ENCODE results near the gene CKMT2.

The CKMT2 gene

DNA sequence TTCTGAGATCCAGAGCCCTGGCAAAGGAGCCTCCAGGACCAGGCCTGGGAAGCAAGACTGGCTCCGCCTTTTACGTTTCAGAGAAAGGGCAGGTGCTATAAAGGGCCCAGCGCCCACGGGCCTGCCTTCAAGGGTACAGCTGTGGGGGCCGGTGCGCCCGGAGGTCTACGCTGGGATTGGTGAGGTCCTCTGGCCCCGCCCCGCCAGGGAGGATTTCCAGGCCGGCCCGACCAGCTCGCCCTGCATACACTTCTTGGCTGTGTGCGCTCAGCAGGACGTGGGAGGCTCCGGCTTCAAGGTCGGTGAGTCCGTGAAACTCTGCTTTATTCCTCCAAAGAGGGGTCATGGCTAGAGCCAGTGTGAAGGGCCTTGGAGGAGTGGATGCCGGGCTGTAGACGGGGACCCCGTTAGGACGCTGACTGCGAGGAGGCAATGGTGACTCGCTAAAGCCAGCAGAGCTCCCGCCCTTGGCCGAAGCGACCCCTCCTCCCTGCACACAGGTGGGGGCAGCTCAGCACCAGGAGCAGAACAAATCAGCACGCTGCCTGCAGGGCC lies at the start of gene CKMT2:
CKMT2 (plus strand) TSS at position 243 of the 555 bp plus-strand sequence. CDS start 17,811 bp downstream, outside the sequence.
- no peak for TF ChIP-seq ZFX (IDR thresholded peaks at IDR 0.05; ENCODE audit: borderline replicate concordance)
- TF ChIP-seq, protein P1, sequence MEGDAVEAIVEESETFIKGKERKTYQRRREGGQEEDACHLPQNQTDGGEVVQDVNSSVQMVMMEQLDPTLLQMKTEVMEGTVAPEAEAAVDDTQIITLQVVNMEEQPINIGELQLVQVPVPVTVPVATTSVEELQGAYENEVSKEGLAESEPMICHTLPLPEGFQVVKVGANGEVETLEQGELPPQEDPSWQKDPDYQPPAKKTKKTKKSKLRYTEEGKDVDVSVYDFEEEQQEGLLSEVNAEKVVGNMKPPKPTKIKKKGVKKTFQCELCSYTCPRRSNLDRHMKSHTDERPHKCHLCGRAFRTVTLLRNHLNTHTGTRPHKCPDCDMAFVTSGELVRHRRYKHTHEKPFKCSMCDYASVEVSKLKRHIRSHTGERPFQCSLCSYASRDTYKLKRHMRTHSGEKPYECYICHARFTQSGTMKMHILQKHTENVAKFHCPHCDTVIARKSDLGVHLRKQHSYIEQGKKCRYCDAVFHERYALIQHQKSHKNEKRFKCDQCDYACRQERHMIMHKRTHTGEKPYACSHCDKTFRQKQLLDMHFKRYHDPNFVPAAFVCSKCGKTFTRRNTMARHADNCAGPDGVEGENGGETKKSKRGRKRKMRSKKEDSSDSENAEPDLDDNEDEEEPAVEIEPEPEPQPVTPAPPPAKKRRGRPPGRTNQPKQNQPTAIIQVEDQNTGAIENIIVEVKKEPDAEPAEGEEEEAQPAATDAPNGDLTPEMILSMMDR (IDR thresholded peaks at IDR 0.05): no peak
- H3K27ac ChIP-seq: no peak within 1 kb of the TSS

DNA sequence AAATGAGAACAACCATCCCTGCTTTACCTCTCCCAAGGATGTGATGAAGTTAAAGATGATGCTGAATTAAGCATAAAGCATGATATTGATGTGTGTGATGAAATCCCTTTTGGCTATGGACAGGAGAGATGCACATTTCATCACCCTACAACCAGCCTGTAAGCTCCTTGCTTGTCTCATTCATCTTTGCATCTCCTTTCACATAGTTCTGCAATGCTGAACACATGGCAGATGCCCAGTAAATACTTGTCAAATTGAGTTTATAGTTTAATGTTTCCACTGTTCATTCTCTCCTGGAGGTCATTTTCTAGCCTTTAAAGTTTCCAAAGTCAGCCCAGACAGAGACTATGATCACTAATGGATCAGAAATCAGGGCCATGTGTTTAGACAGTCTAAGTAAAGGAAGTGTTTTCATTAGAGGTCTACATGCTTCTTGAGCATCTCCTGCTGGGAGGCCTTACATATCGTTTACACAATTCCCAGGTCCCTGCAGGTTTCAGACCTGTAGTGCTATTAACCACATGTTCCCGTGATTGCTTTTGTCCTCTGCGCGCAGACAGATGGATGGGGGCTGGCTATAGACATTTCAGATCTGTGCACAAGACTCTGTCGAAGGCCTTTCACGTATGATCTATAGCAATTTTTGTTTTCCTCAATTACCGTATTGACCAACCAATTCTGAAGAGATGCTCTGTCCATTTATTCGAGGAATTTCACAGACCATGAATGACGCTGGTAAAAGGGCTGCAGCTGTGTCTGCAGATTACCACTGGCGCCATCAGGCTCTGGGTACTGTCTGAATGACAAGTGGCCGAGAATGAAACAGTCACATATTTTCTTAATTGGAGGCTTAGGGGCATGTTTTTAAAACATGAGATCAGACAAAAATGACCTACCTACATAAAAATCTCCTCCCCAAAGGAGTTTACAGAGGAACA lies 49.0 kb upstream of the CKMT2 start:
- no peak overlapping the region for H3K27ac ChIP-seq

DNA sequence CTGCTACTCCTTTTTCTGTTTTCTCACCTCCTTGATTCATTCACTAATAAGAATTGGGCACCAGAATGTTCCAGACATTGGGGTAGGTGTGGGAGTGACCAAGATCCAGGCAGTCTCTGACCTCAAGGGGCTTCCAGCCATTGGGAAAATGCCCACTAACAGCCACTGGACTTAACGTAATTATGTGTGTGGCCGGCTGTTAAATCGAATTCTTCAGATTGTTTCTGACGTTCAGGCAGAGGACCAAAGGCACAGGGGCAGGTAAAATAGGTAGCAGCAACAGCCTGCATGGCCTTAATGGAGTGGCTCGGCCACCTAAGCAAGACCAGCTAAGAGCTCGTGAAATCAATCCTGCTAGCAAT lies 48.4 kb upstream of the CKMT2 start:
- no peak overlapping the region for H3K27ac ChIP-seq
- TF ChIP-seq, protein P1 (IDR thresholded peaks at IDR 0.05): no peak
- no peak for TF ChIP-seq ZFX (IDR thresholded peaks at IDR 0.05; ENCODE audit: borderline replicate concordance)

More for the DNA sequence above, 49.0 kb upstream of the CKMT2 start:
- TF ChIP-seq, protein P1 (IDR thresholded peaks at IDR 0.05): no peak
- no peak for TF ChIP-seq ZFX (IDR thresholded peaks at IDR 0.05; ENCODE audit: borderline replicate concordance)

DNA sequence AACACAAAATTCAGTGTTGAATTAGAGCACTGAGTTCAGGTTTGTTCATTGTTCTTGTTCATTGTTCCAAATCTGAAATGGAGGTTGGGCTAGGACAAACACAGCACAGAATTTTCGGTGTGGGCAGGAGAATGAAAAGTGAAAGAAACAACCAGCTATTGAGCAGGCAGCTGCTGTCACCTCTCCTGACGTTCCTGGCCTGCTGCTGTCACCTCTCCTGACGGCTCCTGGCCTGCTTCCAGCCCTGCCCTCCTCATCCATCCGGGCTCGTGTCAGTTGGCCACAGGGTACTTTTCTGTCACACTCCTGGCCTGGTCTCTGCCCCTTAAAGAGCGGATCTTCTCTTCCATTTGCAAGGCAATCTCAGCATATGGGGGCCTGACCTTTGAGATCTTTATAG lies 45.2 kb upstream of the CKMT2 start:
- TF ChIP-seq, protein P1 (IDR thresholded peaks at IDR 0.05): no peak
- TF ChIP-seq ZFX (IDR thresholded peaks at IDR 0.05; ENCODE audit: borderline replicate concordance): no peak
- no peak overlapping the region for H3K27ac ChIP-seq

DNA sequence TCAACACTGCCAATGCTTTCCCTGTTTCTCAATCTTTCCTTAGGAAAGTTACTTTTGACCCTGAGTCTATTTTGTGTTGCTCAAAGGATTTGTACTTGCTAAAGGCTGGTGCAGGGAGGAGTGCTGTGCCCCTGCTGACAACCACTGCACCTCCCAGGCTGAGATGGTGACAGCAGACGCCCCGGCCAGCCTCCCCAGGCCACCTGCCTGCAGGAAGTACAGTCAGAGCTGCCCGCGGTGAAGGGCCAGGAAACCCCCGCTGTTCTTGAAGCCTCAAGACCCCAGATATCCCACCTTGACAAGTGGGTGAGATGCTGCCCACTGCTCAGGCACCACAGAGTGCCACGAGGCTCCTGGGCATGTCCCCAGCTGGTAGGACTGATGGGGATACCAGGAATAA lies 44.2 kb upstream of the CKMT2 start:
- H3K27ac ChIP-seq: no peak overlapping the region
- TF ChIP-seq, protein P1 (IDR thresholded peaks at IDR 0.05): no peak

DNA sequence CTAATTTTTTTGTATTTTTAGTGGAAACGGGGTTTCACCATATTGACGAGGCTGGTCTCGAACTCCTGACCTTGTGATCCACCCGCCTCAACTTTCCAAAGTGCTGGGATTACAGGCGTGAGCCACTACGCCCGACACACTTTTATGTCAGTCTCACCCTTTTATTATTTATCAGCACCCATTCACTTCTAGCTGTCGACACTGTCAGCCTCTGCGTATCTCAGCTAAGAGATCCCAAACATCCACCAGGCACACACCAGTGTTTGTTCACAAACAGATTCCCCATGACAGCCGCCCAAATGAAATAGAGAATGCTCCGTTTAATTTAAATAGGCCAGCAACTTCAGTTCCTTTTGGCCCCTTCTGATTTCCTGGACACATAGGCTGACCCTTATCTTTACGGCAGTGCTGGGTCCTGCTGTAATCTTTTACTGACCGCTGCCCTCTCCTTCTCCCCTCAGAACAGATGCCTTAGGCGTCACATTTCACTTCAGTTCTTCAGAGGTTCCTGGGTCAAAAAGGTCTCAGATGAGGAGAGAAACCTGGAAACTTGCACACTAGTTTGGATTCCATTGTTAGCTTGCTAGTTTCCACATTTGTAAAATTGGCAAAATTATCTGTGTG lies 43.1 kb upstream of the CKMT2 start:
- TF ChIP-seq, protein P1 (IDR thresholded peaks at IDR 0.05): no peak
- no peak overlapping the region for H3K27ac ChIP-seq

Measured in 22Rv1 (cell line).